Ishikawa (cell line): ENCODE results near the gene KCNN2.

Experiments used
- CEBPB ChIP-seq: IDR thresholded peaks from 2 replicates; pipeline ENCODE4 v1.6.1; 2012
- EP300 ChIP-seq: IDR thresholded peaks from 2 replicates; pipeline ENCODE4 v1.6.1; 2012; ENCODE audit warnings: borderline replicate concordance
- FOXM1 ChIP-seq: IDR thresholded peaks from 2 replicates; pipeline ENCODE4 v1.6.1; 2012; ENCODE audit warnings: low read depth, borderline replicate concordance
- MAX ChIP-seq: IDR thresholded peaks from 2 replicates; pipeline ENCODE4 v1.6.1; 2012
- NFIC ChIP-seq: IDR thresholded peaks from 2 replicates; pipeline ENCODE4 v1.6.1; 2012
- RAD21 ChIP-seq: IDR thresholded peaks from 2 replicates; pipeline ENCODE4 v1.6.1; 2012; ENCODE audit warnings: low read depth
- REST ChIP-seq: IDR thresholded peaks from 2 replicates; pipeline ENCODE4 v1.6.1; 2012; ENCODE audit warnings: low read depth, mild to moderate bottlenecking
- TAF1 ChIP-seq: IDR thresholded peaks from 2 replicates; pipeline ENCODE4 v1.6.1; 2012; ENCODE audit warnings: low read depth, mild to moderate bottlenecking
- TCF12 ChIP-seq: IDR thresholded peaks from 2 replicates; pipeline ENCODE4 v1.6.1; 2012; ENCODE audit warnings: low read depth
- TEAD4 ChIP-seq: IDR thresholded peaks from 2 replicates; pipeline ENCODE4 v1.6.1; 2012
- USF1 ChIP-seq: IDR thresholded peaks from 2 replicates; pipeline ENCODE4 v1.6.1; 2012
- YY1 ChIP-seq: IDR thresholded peaks from 2 replicates; pipeline ENCODE4 v1.6.1; 2012; ENCODE audit warnings: low read depth
- ZBTB7A ChIP-seq: IDR thresholded peaks from 2 replicates; pipeline ENCODE4 v1.6.1; 2012; ENCODE audit warnings: low read depth

GRCh38 chr5:114358329-114358728 is 3.5 kb upstream of the KCNN2 start:
- TF ChIP-seq FOXM1 (no peak), NFIC (no peak), USF1 (no peak), TCF12 (no peak), ZBTB7A (no peak), TAF1 (no peak), YY1 (no peak), RAD21 (no peak), EP300 (no peak), TEAD4 (no peak), REST (no peak), MAX (no peak), CEBPB (no peak)
